Activated T-helper 1 cell treated with anti-CD3 and anti-CD28 coated beads, Interleukin-12 subunit alpha, Interleukin-12 subunit beta, Interleukin-2, Interleukin-4 antibody, amounts not matched to agents 30 ng/mL and 10 ng/mL and 1 ng/mL, durations not matched to agents 14 hours and 24 hours and 36 hours (primary cell): Measurements from ENCODE around the gene CFP. TPM values are rescaled to one million over a fixed set of nuclear protein-coding genes. Genes with fewer than 3 reads are reported as not detected.
"Not testable (repeated sequence)": the region's sequence is repeated elsewhere in the genome, so short reads cannot be mapped to it uniquely, and the experiment has no call there.

Experiments used
- DNase-seq: peaks from one replicate; pipeline ENCODE4 v3.0.0; 2021; ENCODE audit warnings: low spot score
- H3K27ac Mint-ChIP-seq: one replicate; pipeline ENCODE4 v1.8.0; 2021; ENCODE audit warnings: mild to moderate bottlenecking, mixed read lengths
- H3K27me3 Mint-ChIP-seq: one replicate; pipeline ENCODE4 v1.8.0; 2022; ENCODE audit warnings: mild to moderate bottlenecking, moderate library complexity, mixed read lengths; ENCODE audit not compliant: insufficient read depth
- H3K36me3 Mint-ChIP-seq: one replicate; pipeline ENCODE4 v1.8.0; 2021; ENCODE audit warnings: low read depth, mixed read lengths
- H3K4me1 Mint-ChIP-seq: one replicate; pipeline ENCODE4 v1.8.0; 2021; ENCODE audit warnings: low read depth, mixed read lengths
- H3K4me3 Mint-ChIP-seq: one replicate; pipeline ENCODE4 v1.8.0; 2021; ENCODE audit warnings: mild to moderate bottlenecking, moderate library complexity, mixed read lengths
- H3K9me3 Mint-ChIP-seq: one replicate; pipeline ENCODE4 v1.8.0; 2021; ENCODE audit warnings: mixed read lengths
- intact Hi-C: fragments of 100-400 bp; cut with micrococcal nuclease; formaldehyde crosslinking; loops from one replicate; pipeline ENCODE4 v1.15.1; 2024
- total RNA-seq: library from RNA; stranded (reverse); gene quantifications from 2 replicates; pipeline ENCODE4 v1.2.3, GENCODE V29; 2022

Gene CFP
- total RNA-seq, 1 donor from 2014 or later, result 4.9 TPM

GRCh38 chrX:47612418-47612817 lies 17.3 kb downstream of the CFP start:
- Mint-ChIP-seq H3K36me3 (no peaks in the 10 kb centered on the region), H3K27ac (no peak overlapping the region), H3K4me1 (no peaks in the 10 kb centered on the region), H3K9me3 (no peaks in the 10 kb centered on the region), H3K4me3 (no peak overlapping the region), H3K27me3 (peaks cover 17% of the 10 kb centered on the region)
- no peak for DNase-seq
- intact Hi-C loops, result no loop called here

GRCh38 chrX:47611926-47612325 lies 17.8 kb downstream of the CFP start:
- Mint-ChIP-seq H3K9me3 (no peaks in the 10 kb centered on the region), H3K27me3 (peaks cover 15% of the 10 kb centered on the region), H3K36me3 (no peaks in the 10 kb centered on the region), H3K4me1 (no peaks in the 10 kb centered on the region), H3K4me3 (no peak overlapping the region), H3K27ac (no peak overlapping the region)
- DNase-seq, result no peak
- intact Hi-C loops, result no loop called here

- H3K27me3 Mint-ChIP-seq, result peaks cover 12% of the 10 kb centered on the region
- intact Hi-C loops, result no loop called here
- H3K27ac Mint-ChIP-seq, result no peak overlapping the region
- DNase-seq, result no peak
- H3K4me1 Mint-ChIP-seq, result no peaks in the 10 kb centered on the region
- no peak overlapping the region for H3K4me3 Mint-ChIP-seq
- no peaks in the 10 kb centered on the region for H3K9me3 Mint-ChIP-seq
- H3K36me3 Mint-ChIP-seq, result no peaks in the 10 kb centered on the region
Measured at GRCh38 chrX:47611489-47611888, 18.2 kb downstream of the CFP start.

- no peak for DNase-seq
- H3K27ac Mint-ChIP-seq, result no peak overlapping the region
- H3K36me3 Mint-ChIP-seq, result no peaks in the 10 kb centered on the region
- H3K4me3 Mint-ChIP-seq, result no peak overlapping the region
- intact Hi-C loops, result no loop called here
- peaks cover 7% of the 10 kb centered on the region for H3K27me3 Mint-ChIP-seq
- no peaks in the 10 kb centered on the region for H3K4me1 Mint-ChIP-seq
- no peaks in the 10 kb centered on the region for H3K9me3 Mint-ChIP-seq
Measured at GRCh38 chrX:47610511-47610910, 19.2 kb downstream of the CFP start.

GRCh38 chrX:47608130-47608810 lies 21.5 kb downstream of the CFP start:
- no peaks in the 10 kb centered on the region for H3K4me1 Mint-ChIP-seq
- no peak overlapping the region for H3K27ac Mint-ChIP-seq
- H3K4me3 Mint-ChIP-seq, result no peak overlapping the region
- H3K27me3 Mint-ChIP-seq, result peaks cover under 1% of the 10 kb centered on the region
- no peaks in the 10 kb centered on the region for H3K9me3 Mint-ChIP-seq
- intact Hi-C loops, result no loop called here
- no peak for DNase-seq
- no peaks in the 10 kb centered on the region for H3K36me3 Mint-ChIP-seq

GRCh38 chrX:47607091-47607490 lies 22.6 kb downstream of the CFP start:
- no peaks in the 10 kb centered on the region for H3K9me3 Mint-ChIP-seq
- no peak overlapping the region for H3K27ac Mint-ChIP-seq
- no peaks in the 10 kb centered on the region for H3K4me1 Mint-ChIP-seq
- no peak overlapping the region for H3K4me3 Mint-ChIP-seq
- DNase-seq, result no peak
- H3K36me3 Mint-ChIP-seq, result no peaks in the 10 kb centered on the region
- no peaks in the 10 kb centered on the region for H3K27me3 Mint-ChIP-seq
- intact Hi-C loops, result no loop called here

GRCh38 chrX:47605024-47605423 lies 24.7 kb downstream of the CFP start:
- Mint-ChIP-seq H3K4me3 (no peak overlapping the region), H3K9me3 (no peaks in the 10 kb centered on the region), H3K36me3 (no peaks in the 10 kb centered on the region), H3K27ac (no peak overlapping the region), H3K27me3 (no peaks in the 10 kb centered on the region), H3K4me1 (no peaks in the 10 kb centered on the region)
- intact Hi-C loops, result no loop called here
- no peak for DNase-seq

GRCh38 chrX:47603125-47603524 lies 26.6 kb downstream of the CFP start:
- H3K4me3 Mint-ChIP-seq, H3K36me3 Mint-ChIP-seq, intact Hi-C loops, H3K4me1 Mint-ChIP-seq, H3K9me3 Mint-ChIP-seq, H3K27me3 Mint-ChIP-seq, DNase-seq, H3K27ac Mint-ChIP-seq: not testable (repeated sequence)

GRCh38 chrX:47597222-47597621 lies 32.5 kb downstream of the CFP start:
- no peak overlapping the region for H3K4me3 Mint-ChIP-seq
- peaks cover 9% of the 10 kb centered on the region for H3K36me3 Mint-ChIP-seq
- no peak for DNase-seq
- peaks cover 12% of the 10 kb centered on the region for H3K4me1 Mint-ChIP-seq
- no peak overlapping the region for H3K27ac Mint-ChIP-seq
- no peaks in the 10 kb centered on the region for H3K27me3 Mint-ChIP-seq
- H3K9me3 Mint-ChIP-seq, result peaks cover 18% of the 10 kb centered on the region
- intact Hi-C loops, result no loop called here

GRCh38 chrX:47596256-47596655 lies 33.5 kb downstream of the CFP start:
- intact Hi-C loops, result no loop called here
- H3K9me3 Mint-ChIP-seq, result peaks cover 18% of the 10 kb centered on the region
- H3K27me3 Mint-ChIP-seq, result no peaks in the 10 kb centered on the region
- no peak for DNase-seq
- H3K27ac Mint-ChIP-seq, result peak overlapping the region; percentile 58
- H3K4me1 Mint-ChIP-seq, result peaks cover 12% of the 10 kb centered on the region
- no peak overlapping the region for H3K4me3 Mint-ChIP-seq
- peaks cover 9% of the 10 kb centered on the region for H3K36me3 Mint-ChIP-seq

- DNase-seq, result no peak
- Mint-ChIP-seq H3K36me3 (peaks cover 9% of the 10 kb centered on the region), H3K27ac (peak overlapping the region; percentile 58), H3K27me3 (no peaks in the 10 kb centered on the region), H3K4me1 (peaks cover 12% of the 10 kb centered on the region), H3K4me3 (no peak overlapping the region), H3K9me3 (peaks cover 18% of the 10 kb centered on the region)
- intact Hi-C loops, result no loop called here
Measured at GRCh38 chrX:47595716-47596251, 33.9 kb downstream of the CFP start.

GRCh38 chrX:47593522-47593921 lies 36.2 kb downstream of the CFP start:
- peaks cover 18% of the 10 kb centered on the region for H3K9me3 Mint-ChIP-seq
- H3K27me3 Mint-ChIP-seq, result no peaks in the 10 kb centered on the region
- no peak for DNase-seq
- H3K4me1 Mint-ChIP-seq, result peaks cover 12% of the 10 kb centered on the region
- H3K27ac Mint-ChIP-seq, result no peak overlapping the region
- H3K36me3 Mint-ChIP-seq, result peaks cover 9% of the 10 kb centered on the region
- no peak overlapping the region for H3K4me3 Mint-ChIP-seq
- intact Hi-C loops, result no loop called here

GRCh38 chrX:47590984-47591383 lies 38.7 kb downstream of the CFP start:
- Mint-ChIP-seq H3K9me3 (peaks cover 4% of the 10 kb centered on the region), H3K27me3 (no peaks in the 10 kb centered on the region), H3K4me1 (peaks cover 5% of the 10 kb centered on the region), H3K27ac (no peak overlapping the region), H3K4me3 (no peak overlapping the region), H3K36me3 (peaks cover 4% of the 10 kb centered on the region)
- intact Hi-C loops, result no loop called here
- no peak for DNase-seq
